GM23338 (cell line): Measurements from ENCODE around the gene FMN1.

ENCODE experiments used
- CREB1 ChIP-seq: fragments of 250-450 bp; sonication (Bioruptor Pico); IDR thresholded peaks from 2 replicates; pipeline ENCODE4 v1.5.0; 2020; ENCODE audit warnings: low read depth, mild to moderate bottlenecking, moderate library complexity
- EZH2 ChIP-seq: fragments of 200-600 bp; sonication (generic); IDR thresholded peaks from one replicate; pipeline ENCODE4 v1.8.0; 2017; ENCODE audit warnings: antibody characterized with exemption, mild to moderate bottlenecking, low read depth; ENCODE audit not compliant: unreplicated experiment
- EZH2phosphoT487 ChIP-seq: fragments of 200-600 bp; sonication (generic); IDR thresholded peaks from one replicate; pipeline ENCODE4 v1.8.1; 2018; ENCODE audit warnings: antibody characterized with exemption; ENCODE audit not compliant: unreplicated experiment
- JUNB ChIP-seq: IDR thresholded peaks from one replicate; pipeline ENCODE4 v1.6.1; 2016; ENCODE audit warnings: antibody characterized with exemption; ENCODE audit not compliant: unreplicated experiment
- POLR2AphosphoS5 ChIP-seq: IDR thresholded peaks from 2 replicates; pipeline ENCODE4 v1.6.1; 2016; ENCODE audit warnings: antibody characterized with exemption, low read depth
- REST ChIP-seq: IDR thresholded peaks from one replicate; pipeline ENCODE4 v1.6.1; 2018; ENCODE audit warnings: antibody characterized with exemption; ENCODE audit not compliant: unreplicated experiment
- STAT1 ChIP-seq: IDR thresholded peaks from one replicate; pipeline ENCODE4 v1.6.1; 2016; ENCODE audit warnings: antibody characterized with exemption; ENCODE audit not compliant: unreplicated experiment
- ZNF114 ChIP-seq: fragments of 250-450 bp; sonication (Bioruptor Pico); IDR thresholded peaks from 2 replicates; pipeline ENCODE4 v1.5.0; 2020; ENCODE audit warnings: mild to moderate bottlenecking, moderate library complexity
- ZNF331 ChIP-seq: fragments of 250-450 bp; sonication (Bioruptor Pico); IDR thresholded peaks from 2 replicates; pipeline ENCODE4 v1.5.0; 2020; ENCODE audit warnings: low read depth, mild to moderate bottlenecking, moderate library complexity
- TF ChIP-seq, protein P1 (sequence below), 2 experiments: fragments of 200-600 bp in 1 of 2; sonication (generic) in 1 of 2; conservative IDR thresholded peaks; 2 replicates each; pipeline versions ENCODE4 v1.5.1 to v1.6.1; 2016 to 2017; ENCODE audit warnings: antibody characterized with exemption in 2 of 2, low read depth in 2 of 2, mild to moderate bottlenecking in 2 of 2, moderate library complexity in 1 of 2
- TF ChIP-seq, protein P2 (sequence below): fragments of 250-450 bp; sonication (Bioruptor Pico); IDR thresholded peaks from 2 replicates; pipeline ENCODE4 v1.5.0; 2020; ENCODE audit warnings: mild to moderate bottlenecking, moderate library complexity

DNA sequence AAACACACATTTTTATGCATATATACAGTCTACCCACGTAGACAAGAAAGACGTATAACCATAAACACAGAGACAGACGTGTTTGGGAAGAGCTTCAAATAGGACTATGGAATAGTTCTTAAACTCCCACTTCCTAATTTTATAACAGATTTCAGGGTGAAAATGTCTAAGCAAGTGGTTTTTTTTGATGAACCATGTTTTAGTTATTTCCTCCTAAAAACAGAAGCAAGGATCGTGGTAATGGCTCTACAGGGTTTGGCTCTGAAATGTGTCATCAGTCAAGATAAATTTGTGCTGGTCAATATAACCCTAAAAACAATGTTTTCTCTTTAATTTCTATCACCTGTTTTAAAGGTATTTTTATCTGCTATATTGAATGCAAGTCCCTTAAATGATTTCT lies 58.2 kb downstream of the FMN1 start:
- TF ChIP-seq, protein P1, sequence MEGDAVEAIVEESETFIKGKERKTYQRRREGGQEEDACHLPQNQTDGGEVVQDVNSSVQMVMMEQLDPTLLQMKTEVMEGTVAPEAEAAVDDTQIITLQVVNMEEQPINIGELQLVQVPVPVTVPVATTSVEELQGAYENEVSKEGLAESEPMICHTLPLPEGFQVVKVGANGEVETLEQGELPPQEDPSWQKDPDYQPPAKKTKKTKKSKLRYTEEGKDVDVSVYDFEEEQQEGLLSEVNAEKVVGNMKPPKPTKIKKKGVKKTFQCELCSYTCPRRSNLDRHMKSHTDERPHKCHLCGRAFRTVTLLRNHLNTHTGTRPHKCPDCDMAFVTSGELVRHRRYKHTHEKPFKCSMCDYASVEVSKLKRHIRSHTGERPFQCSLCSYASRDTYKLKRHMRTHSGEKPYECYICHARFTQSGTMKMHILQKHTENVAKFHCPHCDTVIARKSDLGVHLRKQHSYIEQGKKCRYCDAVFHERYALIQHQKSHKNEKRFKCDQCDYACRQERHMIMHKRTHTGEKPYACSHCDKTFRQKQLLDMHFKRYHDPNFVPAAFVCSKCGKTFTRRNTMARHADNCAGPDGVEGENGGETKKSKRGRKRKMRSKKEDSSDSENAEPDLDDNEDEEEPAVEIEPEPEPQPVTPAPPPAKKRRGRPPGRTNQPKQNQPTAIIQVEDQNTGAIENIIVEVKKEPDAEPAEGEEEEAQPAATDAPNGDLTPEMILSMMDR (conservative IDR thresholded peaks at IDR 0.05; ENCODE audit: low read depth in 2 of 2): no peak
- TF ChIP-seq EZH2 (no peak), REST (no peak), POLR2AphosphoS5 (no peak), CREB1 (CRISPR knock-in tag) (no peak), EZH2phosphoT487 (no peak), JUNB (no peak), STAT1 (no peak), ZNF331 (CRISPR knock-in tag) (no peak), ZNF114 (CRISPR knock-in tag) (no peak)
- TF ChIP-seq, protein P2, sequence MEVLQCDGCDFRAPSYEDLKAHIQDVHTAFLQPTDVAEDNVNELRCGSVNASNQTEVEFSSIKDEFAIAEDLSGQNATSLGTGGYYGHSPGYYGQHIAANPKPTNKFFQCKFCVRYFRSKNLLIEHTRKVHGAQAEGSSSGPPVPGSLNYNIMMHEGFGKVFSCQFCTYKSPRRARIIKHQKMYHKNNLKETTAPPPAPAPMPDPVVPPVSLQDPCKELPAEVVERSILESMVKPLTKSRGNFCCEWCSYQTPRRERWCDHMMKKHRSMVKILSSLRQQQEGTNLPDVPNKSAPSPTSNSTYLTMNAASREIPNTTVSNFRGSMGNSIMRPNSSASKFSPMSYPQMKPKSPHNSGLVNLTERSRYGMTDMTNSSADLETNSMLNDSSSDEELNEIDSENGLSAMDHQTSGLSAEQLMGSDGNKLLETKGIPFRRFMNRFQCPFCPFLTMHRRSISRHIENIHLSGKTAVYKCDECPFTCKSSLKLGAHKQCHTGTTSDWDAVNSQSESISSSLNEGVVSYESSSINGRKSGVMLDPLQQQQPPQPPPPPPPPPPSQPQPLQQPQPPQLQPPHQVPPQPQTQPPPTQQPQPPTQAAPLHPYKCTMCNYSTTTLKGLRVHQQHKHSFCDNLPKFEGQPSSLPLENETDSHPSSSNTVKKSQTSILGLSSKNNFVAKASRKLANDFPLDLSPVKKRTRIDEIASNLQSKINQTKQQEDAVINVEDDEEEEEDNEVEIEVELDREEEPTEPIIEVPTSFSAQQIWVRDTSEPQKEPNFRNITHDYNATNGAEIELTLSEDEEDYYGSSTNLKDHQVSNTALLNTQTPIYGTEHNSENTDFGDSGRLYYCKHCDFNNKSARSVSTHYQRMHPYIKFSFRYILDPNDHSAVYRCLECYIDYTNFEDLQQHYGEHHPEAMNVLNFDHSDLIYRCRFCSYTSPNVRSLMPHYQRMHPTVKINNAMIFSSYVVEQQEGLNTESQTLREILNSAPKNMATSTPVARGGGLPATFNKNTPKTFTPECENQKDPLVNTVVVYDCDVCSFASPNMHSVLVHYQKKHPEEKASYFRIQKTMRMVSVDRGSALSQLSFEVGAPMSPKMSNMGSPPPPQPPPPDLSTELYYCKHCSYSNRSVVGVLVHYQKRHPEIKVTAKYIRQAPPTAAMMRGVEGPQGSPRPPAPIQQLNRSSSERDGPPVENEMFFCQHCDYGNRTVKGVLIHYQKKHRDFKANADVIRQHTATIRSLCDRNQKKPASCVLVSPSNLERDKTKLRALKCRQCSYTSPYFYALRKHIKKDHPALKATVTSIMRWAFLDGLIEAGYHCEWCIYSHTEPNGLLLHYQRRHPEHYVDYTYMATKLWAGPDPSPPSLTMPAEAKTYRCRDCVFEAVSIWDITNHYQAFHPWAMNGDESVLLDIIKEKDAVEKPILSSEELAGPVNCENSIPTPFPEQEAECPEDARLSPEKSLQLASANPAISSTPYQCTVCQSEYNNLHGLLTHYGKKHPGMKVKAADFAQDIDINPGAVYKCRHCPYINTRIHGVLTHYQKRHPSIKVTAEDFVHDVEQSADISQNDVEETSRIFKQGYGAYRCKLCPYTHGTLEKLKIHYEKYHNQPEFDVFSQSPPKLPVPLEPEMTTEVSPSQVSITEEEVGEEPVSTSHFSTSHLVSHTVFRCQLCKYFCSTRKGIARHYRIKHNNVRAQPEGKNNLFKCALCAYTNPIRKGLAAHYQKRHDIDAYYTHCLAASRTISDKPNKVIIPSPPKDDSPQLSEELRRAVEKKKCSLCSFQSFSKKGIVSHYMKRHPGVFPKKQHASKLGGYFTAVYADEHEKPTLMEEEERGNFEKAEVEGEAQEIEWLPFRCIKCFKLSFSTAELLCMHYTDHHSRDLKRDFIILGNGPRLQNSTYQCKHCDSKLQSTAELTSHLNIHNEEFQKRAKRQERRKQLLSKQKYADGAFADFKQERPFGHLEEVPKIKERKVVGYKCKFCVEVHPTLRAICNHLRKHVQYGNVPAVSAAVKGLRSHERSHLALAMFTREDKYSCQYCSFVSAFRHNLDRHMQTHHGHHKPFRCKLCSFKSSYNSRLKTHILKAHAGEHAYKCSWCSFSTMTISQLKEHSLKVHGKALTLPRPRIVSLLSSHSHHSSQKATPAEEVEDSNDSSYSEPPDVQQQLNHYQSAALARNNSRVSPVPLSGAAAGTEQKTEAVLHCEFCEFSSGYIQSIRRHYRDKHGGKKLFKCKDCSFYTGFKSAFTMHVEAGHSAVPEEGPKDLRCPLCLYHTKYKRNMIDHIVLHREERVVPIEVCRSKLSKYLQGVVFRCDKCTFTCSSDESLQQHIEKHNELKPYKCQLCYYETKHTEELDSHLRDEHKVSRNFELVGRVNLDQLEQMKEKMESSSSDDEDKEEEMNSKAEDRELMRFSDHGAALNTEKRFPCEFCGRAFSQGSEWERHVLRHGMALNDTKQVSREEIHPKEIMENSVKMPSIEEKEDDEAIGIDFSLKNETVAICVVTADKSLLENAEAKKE (CRISPR knock-in tag): no peak
